SK-N-SH treated with all-trans-retinoic acid at 6 μM for 48 hours (cell line): ENCODE measurements around the gene NRBF2.

Experiments
- ATAC-seq: fragments of 200-7000 bp; cut with Tn5 transposase; 3 replicates; pipeline ENCODE4 v1.9.1; 2020; ENCODE audit warnings: mild to moderate bottlenecking, moderate library complexity
- ARNTL ChIP-seq: fragments of 450-650 bp; formaldehyde crosslinking; IDR thresholded peaks from 2 replicates; pipeline ENCODE4 v1.5.0; 2020; ENCODE audit warnings: low read depth, mild to moderate bottlenecking, moderate library complexity, borderline replicate concordance
- BACH2 ChIP-seq: fragments of 250-450 bp; sonication (Bioruptor Pico); IDR thresholded peaks from 2 replicates; pipeline ENCODE4 v1.9.0; 2021; ENCODE audit warnings: mild to moderate bottlenecking, borderline replicate concordance
- CREB5 ChIP-seq: fragments of 250-450 bp; sonication (Bioruptor Pico); IDR thresholded peaks from 2 replicates; pipeline ENCODE4 v1.5.1; 2020; ENCODE audit warnings: low read depth, mild to moderate bottlenecking, moderate library complexity
- CSDC2 ChIP-seq: fragments of 250-450 bp; sonication (Bioruptor Pico); IDR thresholded peaks from 2 replicates; pipeline ENCODE4 v1.5.0; 2020; ENCODE audit warnings: mild to moderate bottlenecking, moderate library complexity
- ESRRG ChIP-seq: fragments of 250-450 bp; sonication (Bioruptor Pico); IDR thresholded peaks from 2 replicates; pipeline ENCODE4 v1.6.1; 2021; ENCODE audit warnings: mild to moderate bottlenecking
- GLIS3 ChIP-seq: fragments of 250-450 bp; sonication (Bioruptor Pico); IDR thresholded peaks from 2 replicates; pipeline ENCODE4 v1.5.0; 2020; ENCODE audit warnings: mild to moderate bottlenecking, moderate library complexity
- OSR1 ChIP-seq: fragments of 250-450 bp; sonication (Bioruptor Pico); IDR thresholded peaks from 2 replicates; pipeline ENCODE4 v1.8.0; 2022; ENCODE audit warnings: moderate library complexity, mild to moderate bottlenecking, inconsistent platforms
- PPARA ChIP-seq: fragments of 250-450 bp; sonication (Bioruptor Pico); IDR thresholded peaks from 2 replicates; pipeline ENCODE4 v1.5.0; 2020; ENCODE audit warnings: mild to moderate bottlenecking, borderline replicate concordance
- RARB ChIP-seq: fragments of 250-450 bp; sonication (Bioruptor Pico); IDR thresholded peaks from 2 replicates; pipeline ENCODE4 v1.8.0; 2021; ENCODE audit warnings: mild to moderate bottlenecking, moderate library complexity
- SNAI2 ChIP-seq: fragments of 250-450 bp; sonication (Bioruptor Pico); IDR thresholded peaks from 2 replicates; pipeline ENCODE4 v1.5.0; 2020; ENCODE audit warnings: mild to moderate bottlenecking, moderate library complexity
- TCF4 ChIP-seq: fragments of 250-450 bp; sonication (Bioruptor Pico); IDR thresholded peaks from 2 replicates; pipeline ENCODE4 v1.8.0; 2021; ENCODE audit warnings: mild to moderate bottlenecking, moderate library complexity, borderline replicate concordance
- TOX ChIP-seq: fragments of 250-450 bp; sonication (Bioruptor Pico); IDR thresholded peaks from 2 replicates; pipeline ENCODE4 v1.8.0; 2021; ENCODE audit warnings: mild to moderate bottlenecking, moderate library complexity, borderline replicate concordance
- ZC3H10 ChIP-seq: fragments of 250-450 bp; sonication (Bioruptor Pico); IDR thresholded peaks from 2 replicates; pipeline ENCODE4 v1.5.1; 2021; ENCODE audit warnings: mild to moderate bottlenecking, moderate library complexity
- ZFP3 ChIP-seq: fragments of 250-450 bp; sonication (Bioruptor Pico); IDR thresholded peaks from 2 replicates; pipeline ENCODE4 v1.5.0; 2020; ENCODE audit warnings: mild to moderate bottlenecking, moderate library complexity
- ZFP30 ChIP-seq: fragments of 450-650 bp; formaldehyde crosslinking; IDR thresholded peaks from 2 replicates; pipeline ENCODE4 v1.5.0; 2022; ENCODE audit warnings: mild to moderate bottlenecking, moderate library complexity
- ZNF565 ChIP-seq: fragments of 450-650 bp; formaldehyde crosslinking; conservative IDR thresholded peaks from 2 replicates; pipeline ENCODE4 v1.5.0; 2020; ENCODE audit warnings: low read depth, mild to moderate bottlenecking, moderate library complexity
- ZNF8 ChIP-seq: fragments of 450-650 bp; formaldehyde crosslinking; IDR thresholded peaks from 2 replicates; pipeline ENCODE4 v1.5.0; 2020; ENCODE audit warnings: mild to moderate bottlenecking, moderate library complexity
- TF ChIP-seq, protein P1 (sequence below): fragments of 250-450 bp; sonication (Bioruptor Pico); IDR thresholded peaks from 2 replicates; pipeline ENCODE4 v1.5.1; 2021; ENCODE audit warnings: mild to moderate bottlenecking, moderate library complexity
- TF ChIP-seq, protein P2 (sequence below): fragments of 250-450 bp; sonication (Bioruptor Pico); IDR thresholded peaks from 2 replicates; pipeline ENCODE4 v1.8.0; 2021; ENCODE audit warnings: low read depth, mild to moderate bottlenecking, moderate library complexity, borderline replicate concordance
- TF ChIP-seq, protein P3 (sequence below): fragments of 250-450 bp; sonication (Bioruptor Pico); IDR thresholded peaks from 2 replicates; pipeline ENCODE4 v1.8.0; 2020; ENCODE audit warnings: mild to moderate bottlenecking, moderate library complexity, borderline replicate concordance
- TF ChIP-seq, protein P4 (sequence below): fragments of 250-450 bp; sonication (Bioruptor Pico); IDR thresholded peaks from 2 replicates; pipeline ENCODE4 v1.5.0; 2020; ENCODE audit warnings: mild to moderate bottlenecking, moderate library complexity

The NRBF2 gene

GRCh38 chr10:63133821-63134557 is 861 bp downstream of the NRBF2 start:
- no peak for ATAC-seq
- no peak for TF ChIP-seq ARNTL (CRISPR knock-in tag)
- no peak for TF ChIP-seq ZNF565 (CRISPR knock-in tag)
- TF ChIP-seq, protein P1, sequence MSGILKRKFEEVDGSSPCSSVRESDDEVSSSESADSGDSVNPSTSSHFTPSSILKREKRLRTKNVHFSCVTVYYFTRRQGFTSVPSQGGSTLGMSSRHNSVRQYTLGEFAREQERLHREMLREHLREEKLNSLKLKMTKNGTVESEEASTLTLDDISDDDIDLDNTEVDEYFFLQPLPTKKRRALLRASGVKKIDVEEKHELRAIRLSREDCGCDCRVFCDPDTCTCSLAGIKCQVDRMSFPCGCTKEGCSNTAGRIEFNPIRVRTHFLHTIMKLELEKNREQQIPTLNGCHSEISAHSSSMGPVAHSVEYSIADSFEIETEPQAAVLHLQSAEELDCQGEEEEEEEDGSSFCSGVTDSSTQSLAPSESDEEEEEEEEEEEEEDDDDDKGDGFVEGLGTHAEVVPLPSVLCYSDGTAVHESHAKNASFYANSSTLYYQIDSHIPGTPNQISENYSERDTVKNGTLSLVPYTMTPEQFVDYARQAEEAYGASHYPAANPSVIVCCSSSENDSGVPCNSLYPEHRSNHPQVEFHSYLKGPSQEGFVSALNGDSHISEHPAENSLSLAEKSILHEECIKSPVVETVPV (CRISPR knock-in tag), result no peak
- TF ChIP-seq, protein P2, sequence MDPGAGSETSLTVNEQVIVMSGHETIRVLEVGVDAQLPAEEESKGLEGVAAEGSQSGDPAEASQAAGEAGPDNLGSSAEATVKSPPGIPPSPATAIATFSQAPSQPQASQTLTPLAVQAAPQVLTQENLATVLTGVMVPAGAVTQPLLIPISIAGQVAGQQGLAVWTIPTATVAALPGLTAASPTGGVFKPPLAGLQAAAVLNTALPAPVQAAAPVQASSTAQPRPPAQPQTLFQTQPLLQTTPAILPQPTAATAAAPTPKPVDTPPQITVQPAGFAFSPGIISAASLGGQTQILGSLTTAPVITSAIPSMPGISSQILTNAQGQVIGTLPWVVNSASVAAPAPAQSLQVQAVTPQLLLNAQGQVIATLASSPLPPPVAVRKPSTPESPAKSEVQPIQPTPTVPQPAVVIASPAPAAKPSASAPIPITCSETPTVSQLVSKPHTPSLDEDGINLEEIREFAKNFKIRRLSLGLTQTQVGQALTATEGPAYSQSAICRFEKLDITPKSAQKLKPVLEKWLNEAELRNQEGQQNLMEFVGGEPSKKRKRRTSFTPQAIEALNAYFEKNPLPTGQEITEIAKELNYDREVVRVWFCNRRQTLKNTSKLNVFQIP (CRISPR knock-in tag), result no peak
- TF ChIP-seq TCF4, result no peak
- TF ChIP-seq ZFP30 (CRISPR knock-in tag), result no peak
- TF ChIP-seq BACH2 (CRISPR knock-in tag), result no peak
- TF ChIP-seq ZC3H10, result no peak
- TF ChIP-seq ESRRG (CRISPR knock-in tag), result no peak
- TF ChIP-seq, protein P3, sequence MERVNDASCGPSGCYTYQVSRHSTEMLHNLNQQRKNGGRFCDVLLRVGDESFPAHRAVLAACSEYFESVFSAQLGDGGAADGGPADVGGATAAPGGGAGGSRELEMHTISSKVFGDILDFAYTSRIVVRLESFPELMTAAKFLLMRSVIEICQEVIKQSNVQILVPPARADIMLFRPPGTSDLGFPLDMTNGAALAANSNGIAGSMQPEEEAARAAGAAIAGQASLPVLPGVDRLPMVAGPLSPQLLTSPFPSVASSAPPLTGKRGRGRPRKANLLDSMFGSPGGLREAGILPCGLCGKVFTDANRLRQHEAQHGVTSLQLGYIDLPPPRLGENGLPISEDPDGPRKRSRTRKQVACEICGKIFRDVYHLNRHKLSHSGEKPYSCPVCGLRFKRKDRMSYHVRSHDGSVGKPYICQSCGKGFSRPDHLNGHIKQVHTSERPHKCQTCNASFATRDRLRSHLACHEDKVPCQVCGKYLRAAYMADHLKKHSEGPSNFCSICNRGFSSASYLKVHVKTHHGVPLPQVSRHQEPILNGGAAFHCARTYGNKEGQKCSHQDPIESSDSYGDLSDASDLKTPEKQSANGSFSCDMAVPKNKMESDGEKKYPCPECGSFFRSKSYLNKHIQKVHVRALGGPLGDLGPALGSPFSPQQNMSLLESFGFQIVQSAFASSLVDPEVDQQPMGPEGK (CRISPR knock-in tag), result no peak
- TF ChIP-seq, all 23 proteins: peak for 0

GRCh38 chr10:63137306-63137705 is 4.2 kb downstream of the NRBF2 start:
- TF ChIP-seq SNAI2 (CRISPR knock-in tag) (no peak), CREB5 (CRISPR knock-in tag) (no peak), ZNF565 (CRISPR knock-in tag) (no peak), GLIS3 (CRISPR knock-in tag) (no peak), ZFP30 (CRISPR knock-in tag) (no peak), BACH2 (CRISPR knock-in tag) (no peak), TCF4 (no peak), RARB (CRISPR knock-in tag) (no peak), ARNTL (CRISPR knock-in tag) (no peak), OSR1 (CRISPR knock-in tag) (no peak), PPARA (CRISPR knock-in tag) (no peak), ZNF8 (CRISPR knock-in tag) (no peak), ZC3H10 (no peak), CSDC2 (CRISPR knock-in tag) (no peak), TOX (no peak), ZFP3 (CRISPR knock-in tag) (no peak)
- TF ChIP-seq, protein P1 (CRISPR knock-in tag), result no peak
- TF ChIP-seq, protein P4, sequence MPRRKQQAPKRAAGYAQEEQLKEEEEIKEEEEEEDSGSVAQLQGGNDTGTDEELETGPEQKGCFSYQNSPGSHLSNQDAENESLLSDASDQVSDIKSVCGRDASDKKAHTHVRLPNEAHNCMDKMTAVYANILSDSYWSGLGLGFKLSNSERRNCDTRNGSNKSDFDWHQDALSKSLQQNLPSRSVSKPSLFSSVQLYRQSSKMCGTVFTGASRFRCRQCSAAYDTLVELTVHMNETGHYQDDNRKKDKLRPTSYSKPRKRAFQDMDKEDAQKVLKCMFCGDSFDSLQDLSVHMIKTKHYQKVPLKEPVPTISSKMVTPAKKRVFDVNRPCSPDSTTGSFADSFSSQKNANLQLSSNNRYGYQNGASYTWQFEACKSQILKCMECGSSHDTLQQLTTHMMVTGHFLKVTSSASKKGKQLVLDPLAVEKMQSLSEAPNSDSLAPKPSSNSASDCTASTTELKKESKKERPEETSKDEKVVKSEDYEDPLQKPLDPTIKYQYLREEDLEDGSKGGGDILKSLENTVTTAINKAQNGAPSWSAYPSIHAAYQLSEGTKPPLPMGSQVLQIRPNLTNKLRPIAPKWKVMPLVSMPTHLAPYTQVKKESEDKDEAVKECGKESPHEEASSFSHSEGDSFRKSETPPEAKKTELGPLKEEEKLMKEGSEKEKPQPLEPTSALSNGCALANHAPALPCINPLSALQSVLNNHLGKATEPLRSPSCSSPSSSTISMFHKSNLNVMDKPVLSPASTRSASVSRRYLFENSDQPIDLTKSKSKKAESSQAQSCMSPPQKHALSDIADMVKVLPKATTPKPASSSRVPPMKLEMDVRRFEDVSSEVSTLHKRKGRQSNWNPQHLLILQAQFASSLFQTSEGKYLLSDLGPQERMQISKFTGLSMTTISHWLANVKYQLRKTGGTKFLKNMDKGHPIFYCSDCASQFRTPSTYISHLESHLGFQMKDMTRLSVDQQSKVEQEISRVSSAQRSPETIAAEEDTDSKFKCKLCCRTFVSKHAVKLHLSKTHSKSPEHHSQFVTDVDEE (CRISPR knock-in tag), result no peak
- TF ChIP-seq, protein P3 (CRISPR knock-in tag), result no peak
- no peak for ATAC-seq
